ENCODE measurements around the gene P4HTM. TPM values are rescaled to one million over a fixed set of nuclear protein-coding genes. Genes with fewer than 3 reads are reported as not detected.
"Not testable (repeated sequence)": the region's sequence is repeated elsewhere in the genome, so short reads cannot be mapped to it uniquely, and the experiment has no call there.

P4HTM gene
- polyA plus RNA-seq, 1 donor, result 15.6 TPM

DNA sequence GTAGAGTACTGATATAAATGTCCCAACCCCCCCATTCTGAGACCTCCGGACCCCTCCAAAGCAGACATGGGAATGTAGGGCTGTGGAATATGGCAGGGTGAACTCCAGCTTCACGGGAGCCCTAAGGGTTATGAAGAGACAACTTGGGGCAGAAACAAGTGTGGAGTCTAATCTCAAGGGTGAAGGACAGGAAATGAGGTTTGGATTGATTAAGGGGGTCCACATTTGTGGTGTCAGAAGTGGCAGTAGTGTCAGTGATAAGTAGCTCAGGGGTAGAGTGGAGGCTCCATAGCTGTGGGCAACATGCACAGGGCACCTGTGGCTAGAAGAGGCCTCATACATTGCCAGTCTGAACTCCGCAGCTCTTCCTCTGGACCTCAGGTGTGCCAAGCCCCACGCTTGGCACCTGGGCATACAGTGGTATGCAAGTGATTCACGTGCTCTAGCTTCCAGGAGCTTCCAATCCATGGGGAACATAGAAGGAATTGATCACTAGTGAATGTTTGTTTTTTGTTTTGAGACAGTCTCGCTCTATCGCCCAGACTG, 4.1 kb upstream of the P4HTM start:
- DNase-seq, result no peak

DNA sequence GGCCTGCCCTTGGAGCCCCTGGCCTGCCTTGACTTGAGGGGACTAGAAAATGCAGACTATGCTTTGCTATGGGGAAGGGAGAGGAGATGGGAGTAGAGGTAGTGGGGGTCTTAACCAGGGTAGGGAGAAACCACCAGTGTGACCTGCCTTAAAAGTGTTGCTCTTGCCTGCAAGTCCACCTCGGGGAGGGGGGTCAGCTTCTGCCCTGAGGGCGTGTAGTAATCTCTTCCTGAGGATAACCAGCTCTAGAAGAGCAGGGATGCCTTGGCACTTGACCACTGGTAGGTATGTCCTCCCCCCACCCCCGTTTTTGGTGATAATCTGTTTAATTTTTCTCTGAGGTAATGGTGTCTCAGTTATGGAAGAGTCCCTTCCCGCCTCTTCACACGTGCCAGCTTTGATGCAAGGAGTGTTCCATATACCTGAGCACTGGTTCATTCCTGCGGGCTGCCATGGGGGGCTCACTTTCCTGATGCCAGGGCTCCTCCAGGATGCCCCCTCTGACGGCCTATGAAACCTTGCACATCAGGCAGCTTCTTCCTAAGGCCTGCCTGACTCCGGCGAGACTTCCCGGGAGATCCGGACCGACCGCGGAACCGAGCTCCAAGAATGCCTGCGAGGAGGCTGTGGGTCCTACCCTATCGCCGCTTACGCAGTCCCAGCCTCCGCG, 780 bp upstream of the P4HTM start:
- DNase-seq, result no peak

DNA sequence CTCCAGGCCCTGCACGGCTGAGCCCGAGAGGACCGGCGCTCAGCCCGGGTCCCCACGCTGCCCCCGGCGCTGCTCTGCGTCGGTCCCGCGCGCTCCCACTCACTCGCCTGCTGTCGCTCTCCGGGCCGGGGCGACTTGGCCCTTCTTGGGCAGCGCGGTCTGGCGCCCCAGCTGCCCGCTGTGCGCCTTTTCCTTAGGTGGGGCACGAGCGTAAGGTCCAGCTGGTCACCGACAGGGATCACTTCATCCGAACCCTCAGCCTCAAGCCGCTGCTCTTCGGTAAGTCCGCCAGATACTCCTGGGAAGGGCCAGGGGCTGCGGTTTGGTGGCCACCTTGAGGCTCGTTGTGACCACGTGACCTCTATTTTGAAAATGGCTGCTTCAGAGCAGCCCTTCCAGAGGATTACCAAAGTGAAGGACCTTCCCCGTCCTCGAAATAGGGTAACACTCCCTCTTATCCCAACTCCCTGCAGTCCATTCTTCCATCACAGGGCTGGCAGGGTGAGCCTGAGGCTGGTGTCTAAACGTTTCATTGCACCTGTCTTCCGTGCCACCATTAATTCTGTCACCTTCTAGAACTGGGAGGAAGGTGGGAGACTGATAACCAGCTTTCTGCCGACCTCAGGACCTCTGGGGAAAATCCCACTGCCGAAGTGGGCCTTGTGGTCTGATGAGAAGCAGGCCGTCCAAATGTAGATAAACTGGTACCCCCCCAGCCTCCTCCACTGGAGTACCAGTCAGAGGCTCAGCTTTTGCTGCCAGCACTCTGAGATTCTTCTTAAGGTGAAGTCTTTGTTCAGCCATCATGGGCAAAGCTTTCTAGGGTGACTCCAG, 812 bp downstream of the P4HTM start:
- DNase-seq, result no peak

DNA sequence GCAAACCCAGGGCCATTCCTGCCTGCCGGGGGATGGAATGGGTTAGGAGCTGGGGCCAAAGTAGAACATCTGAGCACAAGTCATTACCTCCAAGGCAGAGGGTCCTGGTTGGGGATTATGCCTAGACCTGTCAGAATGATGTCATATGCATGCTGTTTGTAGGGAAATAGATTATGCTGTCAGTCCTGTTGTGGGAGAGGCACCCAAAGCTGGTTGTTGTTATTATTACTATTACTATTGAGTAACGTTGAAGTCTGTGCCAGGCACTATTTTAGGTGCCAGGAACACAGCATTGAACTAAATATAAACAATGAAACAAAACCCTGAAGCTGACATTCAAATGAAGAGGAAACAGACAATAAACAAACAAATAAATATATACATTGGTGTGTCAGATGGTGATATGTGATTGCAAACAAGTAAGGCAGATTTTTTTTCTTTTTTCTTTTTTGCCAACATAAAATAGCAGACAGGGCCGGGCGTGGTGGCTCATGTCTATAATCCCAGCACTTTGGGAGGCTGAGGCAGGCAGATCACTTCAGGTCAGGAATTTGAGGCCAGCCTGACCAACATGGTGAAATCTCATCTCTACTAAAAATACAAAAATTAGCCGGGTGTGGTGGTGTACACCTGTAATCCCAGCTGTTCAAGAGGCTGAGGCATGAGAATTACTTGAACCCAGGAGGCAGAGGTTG, 2.0 kb downstream of the P4HTM start:
- no peak for DNase-seq

DNA sequence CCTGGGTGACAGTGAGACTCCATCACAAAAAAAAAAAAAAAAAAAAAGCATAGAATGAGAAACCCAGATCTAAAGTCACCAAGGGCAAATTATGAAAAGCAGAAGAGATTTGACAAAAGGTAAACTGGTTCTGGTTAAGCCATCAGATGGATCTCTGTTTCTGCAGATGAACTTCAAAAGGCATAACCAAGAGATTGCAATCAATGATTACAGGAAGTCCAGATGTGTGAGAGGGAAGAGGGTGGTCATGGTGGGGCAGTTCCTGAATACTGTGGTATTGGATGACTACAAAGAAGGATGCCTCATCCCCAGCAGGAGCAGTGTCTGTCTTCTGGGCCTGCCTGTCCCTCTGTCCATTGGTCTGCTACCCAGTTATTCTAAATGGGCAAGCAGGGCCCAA, 3.8 kb downstream of the P4HTM start:
- no peak for DNase-seq

DNA sequence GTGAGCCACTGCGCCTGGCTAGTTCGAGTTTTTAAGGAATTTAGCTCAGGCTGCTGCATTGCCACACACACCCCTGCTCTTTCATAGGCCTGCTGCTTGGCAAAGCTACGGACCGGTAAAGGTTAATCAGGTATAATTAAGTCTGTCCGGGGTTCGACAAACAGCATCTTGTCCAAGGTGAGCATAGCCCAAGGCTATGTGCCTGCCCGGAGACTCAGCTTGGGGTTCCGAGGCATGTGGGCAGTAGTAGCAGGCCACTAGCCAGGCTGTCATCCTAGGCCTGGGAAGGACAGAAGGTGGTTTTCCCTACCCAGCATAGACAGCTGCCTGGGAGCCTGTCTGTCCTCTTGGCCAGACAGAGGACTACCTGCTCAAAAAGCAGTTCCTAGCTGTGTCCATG, 6.6 kb downstream of the P4HTM start:
- no peak for DNase-seq

DNA sequence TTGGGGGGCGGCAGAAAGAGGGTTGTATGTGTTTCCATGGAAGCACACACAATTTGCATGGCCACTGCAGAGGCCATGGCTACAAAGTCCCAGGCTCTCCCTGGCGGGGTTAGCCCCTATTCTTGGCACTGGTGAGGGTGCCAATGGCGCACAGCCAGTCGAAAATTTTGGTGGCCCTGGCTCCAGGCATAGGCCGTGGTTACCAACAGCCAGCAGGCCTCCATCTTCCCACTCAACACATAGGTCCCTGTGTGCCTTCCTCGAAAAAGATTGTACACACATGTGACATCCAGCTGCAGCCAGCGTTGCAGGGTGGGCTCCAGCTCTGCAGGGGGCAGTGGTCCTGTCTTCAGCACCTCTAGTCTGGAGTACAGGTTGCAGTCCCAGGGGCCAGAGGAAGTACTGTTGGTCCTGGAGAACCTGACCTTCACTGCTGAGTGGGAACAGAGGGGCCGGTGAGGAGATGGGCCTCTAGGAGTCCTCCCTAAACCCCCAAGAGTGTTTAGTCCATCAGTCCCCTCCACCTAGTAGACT, 7.1 kb downstream of the P4HTM start:
- DNase-seq, result no peak

DNA sequence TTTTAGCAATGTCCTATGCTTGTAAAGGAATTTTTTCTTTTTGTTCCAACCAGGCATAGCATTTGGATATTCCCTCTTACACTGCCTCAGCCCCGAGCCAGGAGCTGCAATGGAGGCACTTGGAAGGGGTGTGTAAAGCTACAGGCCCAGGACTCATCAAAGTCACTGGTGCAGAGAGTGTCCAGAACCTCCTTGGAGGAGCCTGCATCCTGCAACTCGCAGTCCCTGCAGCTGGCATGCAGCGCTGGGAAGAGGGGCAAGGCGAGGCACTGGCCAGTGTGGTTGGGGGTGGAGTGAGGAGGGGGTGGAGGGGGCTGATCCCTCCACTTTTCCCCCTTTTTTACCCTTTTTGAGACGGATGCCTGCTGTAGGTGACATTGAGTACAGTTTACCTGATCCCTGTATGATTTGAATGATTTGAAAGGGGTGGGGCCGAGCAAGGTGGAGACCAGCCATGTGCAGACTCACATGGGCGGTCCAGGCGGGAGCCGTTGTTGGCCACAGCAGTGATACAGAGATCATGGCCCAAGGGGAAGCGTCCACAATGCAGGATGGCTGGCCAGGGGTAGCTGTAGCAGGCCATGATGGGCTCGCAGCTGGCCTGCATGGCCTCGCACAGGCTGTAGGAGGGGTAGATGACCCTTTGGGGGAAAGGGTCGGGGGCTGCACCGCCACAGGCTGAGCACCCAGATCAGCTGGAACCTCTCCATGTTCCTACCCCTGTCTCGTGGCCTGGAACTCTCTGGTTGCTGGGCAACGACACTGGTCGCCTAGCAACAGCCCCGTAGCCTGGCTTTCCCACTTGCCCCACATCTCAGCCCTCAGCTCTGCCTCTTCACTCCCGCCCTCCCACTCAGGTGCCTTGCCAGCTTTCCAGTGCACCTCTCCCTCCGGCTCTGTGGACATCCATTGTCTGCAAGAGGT, 7.9 kb downstream of the P4HTM start:
- no peak for DNase-seq

DNA sequence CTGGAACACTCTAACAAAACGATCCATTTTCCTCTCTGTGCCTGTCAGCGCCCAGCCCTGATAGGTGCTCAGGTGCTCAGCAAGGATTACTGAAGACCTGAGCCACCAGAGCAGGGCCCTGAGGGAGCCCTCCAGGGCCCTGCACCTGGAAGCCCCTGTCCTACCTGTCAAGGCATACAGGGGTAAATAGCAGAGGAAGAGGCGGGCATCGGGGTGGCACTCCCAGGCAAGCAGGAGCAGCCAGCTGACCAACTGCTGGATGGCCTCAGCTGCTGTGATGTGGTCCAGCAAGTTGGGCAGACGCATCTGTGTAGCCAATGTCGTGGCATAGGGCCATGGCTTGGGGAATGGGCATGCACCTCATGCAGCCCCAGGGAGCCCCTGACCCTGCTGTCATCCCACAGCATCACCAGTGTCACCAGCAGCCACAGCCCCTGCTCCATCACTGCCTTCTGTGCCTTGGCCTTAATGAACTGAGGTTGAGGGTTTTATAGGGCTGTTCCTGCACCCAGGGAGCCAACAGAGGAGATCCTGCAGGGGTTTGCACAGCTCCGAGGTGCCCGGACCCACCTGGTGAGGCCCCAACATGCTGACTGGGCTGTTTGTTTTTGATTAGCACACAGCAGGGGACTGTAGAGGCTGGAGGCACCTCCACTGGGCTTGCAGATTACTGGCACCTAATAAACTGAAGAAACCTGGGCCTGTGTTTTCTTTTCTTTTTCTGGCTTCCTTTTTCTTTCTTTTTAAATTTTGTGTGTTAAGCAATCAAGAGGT, 9.2 kb downstream of the P4HTM start:
- no peak for DNase-seq

DNA sequence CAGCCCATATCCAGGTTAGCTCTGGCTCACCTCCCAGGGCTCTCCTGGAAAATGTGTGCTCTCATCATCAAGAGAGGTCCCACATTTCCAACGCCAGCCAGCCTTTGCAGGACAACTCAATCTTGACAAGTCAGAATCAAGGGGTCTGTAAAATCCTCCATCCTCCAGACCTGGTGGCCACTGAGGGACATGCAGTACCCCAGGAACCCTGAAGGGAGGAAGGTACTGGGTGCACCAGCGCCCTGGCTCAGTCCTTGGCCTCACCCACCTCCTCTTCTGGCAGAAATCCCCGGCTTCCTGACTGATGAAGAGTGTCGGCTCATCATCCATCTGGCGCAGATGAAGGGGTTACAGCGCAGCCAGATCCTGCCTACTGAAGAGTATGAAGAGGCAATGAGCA, 11.1 kb downstream of the P4HTM start:
- DNase-seq, result no peak

DNA sequence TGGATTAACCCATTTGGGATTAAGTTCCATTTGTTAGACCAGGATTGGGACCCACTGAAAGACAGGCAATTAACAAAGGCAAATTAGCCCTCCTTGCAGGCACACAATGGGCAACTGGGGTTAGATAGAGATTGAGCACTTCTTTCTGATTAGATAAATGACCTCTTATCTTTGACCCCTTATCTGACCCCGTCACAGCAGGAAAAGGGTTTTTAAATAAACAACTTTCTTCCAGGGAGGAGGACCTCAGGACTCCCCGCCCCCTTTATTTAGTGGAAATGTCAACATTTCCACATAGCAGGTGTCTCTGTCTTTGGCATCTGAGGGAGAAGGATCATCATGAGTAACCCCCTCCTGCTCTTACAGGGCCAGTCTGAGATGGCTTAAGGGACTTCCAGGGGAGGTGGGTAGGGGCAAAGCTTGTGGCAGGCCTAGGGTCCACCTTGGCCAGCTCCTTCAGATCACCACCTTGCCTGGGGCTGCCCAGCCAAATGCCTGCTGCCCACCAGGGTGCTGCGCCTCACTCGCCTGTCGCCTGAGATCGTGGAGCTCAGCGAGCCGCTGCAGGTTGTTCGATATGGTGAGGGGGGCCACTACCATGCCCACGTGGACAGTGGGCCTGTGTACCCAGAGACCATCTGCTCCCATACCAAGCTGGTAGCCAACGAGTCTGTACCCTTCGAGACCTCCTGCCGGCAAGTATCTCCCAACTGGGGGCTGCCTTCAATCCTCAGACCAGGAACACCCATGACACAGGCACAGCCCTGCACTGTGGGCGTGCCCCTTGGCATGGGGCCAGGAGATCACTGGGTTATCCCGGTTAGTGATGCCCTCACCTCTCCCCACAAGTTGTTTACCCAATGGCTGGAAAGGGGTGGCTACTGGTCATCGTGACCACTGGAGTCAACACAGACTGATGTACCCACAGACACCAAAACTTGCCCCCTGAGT, 14.6 kb downstream of the P4HTM start:
- DNase-seq, result no peak

DNA sequence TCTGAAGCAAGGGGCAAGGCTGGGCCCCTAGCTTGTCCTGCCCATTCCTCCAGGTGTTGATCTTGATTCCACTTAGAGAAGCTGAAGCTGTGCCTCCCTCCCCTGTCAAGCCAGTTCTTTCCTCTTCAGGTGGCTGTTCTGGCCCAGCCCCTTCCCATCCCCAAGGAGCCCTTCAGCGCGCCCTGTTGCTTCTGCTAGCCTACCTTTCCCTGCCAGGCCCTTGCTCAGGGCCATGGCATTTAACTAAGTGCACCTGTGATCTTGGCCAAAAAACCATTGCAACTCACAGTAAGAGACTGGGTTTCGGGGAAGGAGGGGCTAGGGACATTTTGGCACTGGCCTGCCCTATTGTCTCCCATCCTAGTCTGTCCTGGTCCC, 15.3 kb downstream of the P4HTM start:
- no peak for DNase-seq

DNA sequence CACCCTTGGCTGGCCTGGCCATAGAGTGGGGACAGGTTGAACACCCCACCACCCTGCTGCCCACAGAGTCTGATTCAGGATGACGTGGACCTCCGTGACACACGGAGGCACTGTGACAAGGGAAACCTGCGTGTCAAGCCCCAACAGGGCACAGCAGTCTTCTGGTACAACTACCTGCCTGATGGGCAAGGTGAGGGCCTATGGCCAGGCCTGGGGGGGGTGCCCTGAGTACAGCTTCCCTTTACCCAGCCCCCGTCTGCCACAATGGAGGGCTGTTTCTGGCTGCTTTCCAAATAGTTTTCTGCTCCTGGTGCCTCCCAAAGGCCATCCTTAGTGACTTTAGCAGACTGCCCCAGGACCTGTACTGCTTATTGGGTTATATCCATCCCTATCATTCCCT, 16.0 kb downstream of the P4HTM start:
- DNase-seq, result no peak

DNA sequence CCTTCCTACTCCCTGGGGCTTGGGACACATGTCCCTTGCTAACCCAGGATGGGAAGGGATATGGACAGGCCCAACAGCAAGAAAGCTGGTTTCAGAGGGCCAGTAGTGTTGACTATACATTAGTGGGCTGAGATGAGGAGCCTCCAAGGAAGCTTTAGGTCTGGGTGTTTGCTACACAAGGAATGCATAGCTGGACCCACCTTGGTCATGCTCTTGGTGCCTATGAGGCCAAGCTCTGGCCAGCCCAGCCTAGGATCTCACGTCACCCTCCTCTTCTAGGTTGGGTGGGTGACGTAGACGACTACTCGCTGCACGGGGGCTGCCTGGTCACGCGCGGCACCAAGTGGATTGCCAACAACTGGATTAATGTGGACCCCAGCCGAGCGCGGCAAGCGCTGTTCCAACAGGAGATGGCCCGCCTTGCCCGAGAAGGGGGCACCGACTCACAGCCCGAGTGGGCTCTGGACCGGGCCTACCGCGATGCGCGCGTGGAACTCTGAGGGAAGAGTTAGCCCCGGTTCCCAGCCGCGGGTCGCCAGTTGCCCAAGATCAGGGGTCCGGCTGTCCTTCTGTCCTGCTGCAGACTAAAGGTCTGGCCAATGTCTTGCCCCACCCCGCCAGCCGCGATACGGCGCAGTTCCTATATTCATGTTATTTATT, 16.5 kb downstream of the P4HTM start:
- peak; percentile 46 for DNase-seq

DNA sequence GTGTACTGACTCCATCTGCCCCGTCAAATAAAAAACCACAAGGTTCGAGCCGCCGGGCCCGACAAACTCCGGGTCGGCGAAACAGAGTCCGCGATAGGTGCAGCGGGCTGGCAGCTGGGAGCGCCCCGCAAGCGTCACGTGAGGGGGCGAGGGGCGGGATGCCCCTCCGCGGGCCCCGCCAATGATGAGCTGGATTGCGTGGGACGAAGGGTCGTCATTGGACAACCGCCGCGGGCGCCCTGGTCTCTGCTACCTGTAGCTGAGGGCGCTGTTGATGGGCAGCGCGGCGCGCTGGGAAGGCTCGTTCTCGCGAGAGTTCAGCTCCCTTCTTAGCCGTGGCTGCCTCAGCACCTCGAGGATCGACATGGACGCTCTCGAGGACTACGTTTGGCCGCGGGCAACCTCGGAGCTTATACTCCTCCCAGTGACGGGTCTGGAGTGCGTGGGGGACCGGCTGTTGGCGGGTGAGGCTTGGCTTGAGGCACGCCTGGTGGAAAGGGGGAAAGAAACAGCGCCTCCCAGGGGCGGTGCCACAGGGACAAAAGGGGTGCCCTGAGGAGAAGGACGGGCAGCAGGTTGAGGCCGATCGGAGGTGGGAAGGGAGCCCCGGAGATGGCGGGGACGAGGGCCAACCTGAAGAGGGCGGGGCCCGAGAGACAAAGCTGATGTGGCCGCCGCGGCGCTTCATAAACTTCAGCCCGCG, 17.2 kb downstream of the P4HTM start, which contains the start of gene WDR6:
Gene WDR6, plus strand, starts transcription at position 324 of the 703 bp plus-strand sequence. Its CDS starts 41 bp downstream, at position 365.
- peak; percentile 94 for DNase-seq

DNA sequence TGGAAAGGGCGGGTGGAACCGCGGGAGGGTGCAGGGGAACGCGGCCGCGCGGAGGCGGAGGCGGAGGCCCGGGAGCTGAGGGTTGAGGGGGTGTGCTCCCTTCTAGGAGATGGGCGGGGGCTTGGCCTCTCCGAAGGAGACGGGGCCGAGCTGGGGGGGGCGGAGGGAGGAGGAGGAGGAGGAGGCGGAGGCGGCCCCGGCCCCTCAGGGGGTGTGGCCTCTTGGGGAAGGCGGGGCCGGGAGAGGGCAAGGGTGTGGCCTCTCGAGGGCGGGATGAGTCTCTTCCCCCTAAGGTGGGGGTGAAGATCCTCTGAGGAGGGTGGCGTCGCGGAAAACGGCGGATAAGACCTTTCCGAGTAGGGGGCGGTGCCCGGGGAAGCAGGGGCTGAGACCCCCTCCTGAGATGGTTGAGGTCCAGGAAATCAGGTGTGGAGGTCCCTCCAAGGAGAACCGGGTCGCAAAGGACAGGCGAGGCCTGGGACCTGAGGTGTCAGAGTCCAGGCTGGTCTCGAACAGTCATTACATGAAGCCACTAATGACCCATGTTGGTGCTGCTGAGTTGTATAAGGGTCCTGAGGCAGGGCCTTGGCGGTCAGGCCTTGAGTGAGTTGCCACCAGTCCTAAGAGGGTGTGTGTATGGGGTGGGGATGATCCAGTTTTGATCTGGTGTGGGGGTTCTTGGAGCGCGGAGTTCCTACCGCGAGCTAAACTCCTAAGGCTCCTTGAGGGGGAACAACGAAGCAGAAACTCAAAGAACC, 17.9 kb downstream of the P4HTM start:
- peak; percentile 89 for DNase-seq

DNA sequence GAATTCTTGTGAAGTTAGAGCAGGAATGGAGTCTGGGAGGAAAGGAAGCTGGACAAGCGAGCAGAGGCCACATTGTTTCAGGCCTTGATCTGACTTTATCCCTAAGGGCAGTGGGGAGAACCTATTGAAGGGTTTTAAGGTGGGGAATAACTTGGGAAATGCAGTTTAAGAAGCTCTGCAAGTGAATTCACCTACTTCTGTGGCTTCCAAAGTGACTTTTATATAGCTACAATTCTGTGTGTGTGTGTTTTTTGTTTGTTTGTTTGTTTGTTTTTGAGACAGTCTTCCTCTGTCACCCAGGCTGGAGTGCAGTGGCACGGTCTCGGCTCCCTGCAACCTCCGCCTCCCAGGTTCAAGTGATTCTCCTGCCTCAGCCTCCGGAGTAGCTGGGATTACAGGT, 18.6 kb downstream of the P4HTM start:
- DNase-seq, result not testable (repeated sequence)

DNA sequence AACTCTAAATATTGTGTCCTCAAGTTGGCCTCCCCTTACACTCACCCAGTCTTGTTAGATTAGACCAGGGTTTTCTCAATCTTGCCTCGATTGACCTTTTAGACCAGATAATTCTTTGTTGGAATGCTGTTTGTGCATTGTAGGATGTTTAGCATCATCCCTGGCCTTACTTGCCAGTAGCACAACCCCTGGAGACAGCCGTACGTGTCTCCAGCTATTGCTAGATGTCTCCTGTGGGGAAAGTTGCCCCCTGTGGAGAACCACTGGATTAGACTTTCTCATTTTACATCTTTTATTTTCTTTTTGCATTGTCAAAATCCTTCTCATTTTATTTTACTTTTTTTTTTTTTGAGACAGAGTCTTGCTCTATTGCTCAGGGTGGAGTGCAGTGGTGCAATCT, 19.4 kb downstream of the P4HTM start:
- DNase-seq, result no peak

Measured in hindlimb muscle (tissue), 1 donor.